Cardiac septum (tissue), 1 donor: Measurements from ENCODE around the gene NSD1. TPM values are rescaled to one million over a fixed set of nuclear protein-coding genes. Genes with fewer than 3 reads are reported as not detected.
"Not testable (repeated sequence)": the region's sequence is repeated elsewhere in the genome, so short reads cannot be mapped to it uniquely, and the experiment has no call there.

Experiments
- DNase-seq: peaks from one replicate; pipeline ENCODE4 v3.0.0-alpha.2; 2020; ENCODE audit warnings: low spot score
- intact Hi-C: fragments of 100-400 bp; cut with DNase I; formaldehyde crosslinking; loops from one replicate; pipeline ENCODE4 v1.14.0; 2022
- total RNA-seq: library from RNA; stranded (reverse); fragmentation: NEBNext Ultra II Directional; extraction: Animal tissue kit (Norgen Biotek cat#: 25700); gene quantifications from one replicate; pipeline ENCODE4 v1.2.1, GENCODE V29; 2021
- donor health status: DM: no; HTN: no; CAD: no.

Gene NSD1
- total RNA-seq, 1 donor from 2014 or later, result 53.9 TPM

DNA sequence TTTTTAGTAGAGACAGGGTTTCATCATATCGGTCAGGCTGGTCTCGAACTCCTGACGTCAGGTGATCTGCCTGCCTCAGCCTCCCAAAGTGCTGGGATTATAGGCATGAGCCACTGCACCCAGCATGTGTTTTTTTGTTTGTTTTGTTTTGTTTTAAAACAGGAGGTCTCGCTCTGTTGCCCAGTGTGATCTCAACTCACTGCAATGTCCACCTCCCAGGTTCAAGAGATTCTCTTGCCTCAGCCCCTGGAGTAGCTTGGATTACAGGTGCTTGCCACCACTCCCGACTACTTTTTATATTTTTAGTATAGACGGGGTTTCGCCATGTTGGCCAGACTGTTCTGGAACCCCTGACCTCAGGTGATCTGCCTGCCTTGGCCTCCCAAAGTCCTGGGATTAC lies 125.1 kb downstream of the NSD1 start:
- intact Hi-C loops, DNase-seq: not testable (repeated sequence)

DNA sequence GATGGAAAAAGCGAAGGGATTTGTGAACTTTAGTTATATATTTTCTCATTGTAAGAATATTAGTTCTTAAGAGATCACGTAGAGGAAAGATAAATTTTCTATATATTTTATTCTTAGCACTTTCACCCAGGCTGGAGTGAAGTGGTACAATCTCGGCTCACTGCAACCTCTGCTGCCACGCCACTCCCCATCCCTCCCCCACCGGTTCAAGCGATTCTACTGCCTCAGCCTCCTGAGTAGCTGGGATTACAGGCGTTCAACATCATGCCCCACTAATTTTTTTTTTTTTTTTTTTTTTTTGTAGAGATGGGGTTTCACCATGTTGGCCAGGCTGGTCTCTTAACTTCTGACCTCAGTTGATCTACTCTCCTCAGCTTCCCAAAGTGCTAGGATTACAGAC lies 127.4 kb downstream of the NSD1 start:
- DNase-seq, result no peak
- intact Hi-C loops, result no loop called here

DNA sequence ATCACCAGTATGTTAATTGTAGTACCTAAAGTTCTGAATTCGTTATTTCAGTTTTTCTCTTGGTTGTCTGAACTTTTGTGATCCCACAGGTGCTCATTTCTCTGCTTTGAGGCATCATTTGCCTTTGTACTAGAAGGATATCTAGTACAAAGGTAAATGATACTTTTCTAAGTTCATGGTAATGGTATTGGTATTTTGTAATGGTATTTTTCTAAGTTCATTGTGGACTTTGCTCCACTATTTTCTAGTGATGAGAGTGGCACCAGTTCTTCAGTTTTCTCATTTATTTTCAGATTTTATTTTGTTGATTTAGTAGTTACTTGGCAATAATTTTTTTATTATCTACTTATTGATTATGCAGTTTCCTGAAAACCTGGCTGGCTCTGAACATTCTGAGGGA lies 127.9 kb downstream of the NSD1 start:
- intact Hi-C loops, result no loop called here
- no peak for DNase-seq

DNA sequence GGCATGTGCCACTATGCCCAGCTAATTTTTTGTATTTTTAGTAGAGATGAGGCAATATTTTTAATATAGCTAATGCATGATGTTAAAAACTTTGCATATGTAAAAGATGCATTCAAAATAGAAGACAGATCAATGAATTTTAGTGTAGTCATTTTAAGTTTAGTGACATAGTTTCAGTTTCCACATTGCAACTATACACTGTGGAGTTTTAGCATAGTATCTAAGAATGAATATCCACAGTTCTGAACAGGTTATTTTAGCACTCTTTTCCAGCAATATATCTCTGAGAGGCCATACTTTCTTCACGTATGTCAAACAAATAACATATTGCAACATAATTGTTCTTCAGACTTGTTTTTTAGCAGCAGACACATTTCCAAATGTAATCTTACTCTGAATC lies 130.6 kb downstream of the NSD1 start:
- DNase-seq, result no peak
- intact Hi-C loops, result no loop called here

DNA sequence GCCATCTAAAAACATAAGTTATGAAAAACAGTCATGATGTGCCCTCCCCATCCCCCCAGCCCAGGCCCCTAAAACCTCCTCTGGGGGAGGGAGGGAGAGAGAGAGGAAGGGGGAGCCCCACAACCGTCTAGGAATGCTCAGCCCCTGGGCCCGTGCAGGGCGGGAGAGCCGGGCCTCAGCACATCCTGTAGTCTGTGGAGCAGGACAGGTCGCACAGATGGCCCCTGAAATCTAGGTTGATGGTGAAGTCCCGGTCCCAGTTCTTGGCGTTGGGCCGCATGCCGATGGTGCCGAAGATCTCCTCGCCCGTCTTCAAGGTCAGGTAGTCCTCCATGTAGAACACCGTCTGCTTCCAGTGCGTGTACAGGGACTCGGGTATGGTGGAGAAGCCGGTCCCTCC lies 131.8 kb downstream of the NSD1 start:
- intact Hi-C loops, result no loop called here
- DNase-seq, result no peak

DNA sequence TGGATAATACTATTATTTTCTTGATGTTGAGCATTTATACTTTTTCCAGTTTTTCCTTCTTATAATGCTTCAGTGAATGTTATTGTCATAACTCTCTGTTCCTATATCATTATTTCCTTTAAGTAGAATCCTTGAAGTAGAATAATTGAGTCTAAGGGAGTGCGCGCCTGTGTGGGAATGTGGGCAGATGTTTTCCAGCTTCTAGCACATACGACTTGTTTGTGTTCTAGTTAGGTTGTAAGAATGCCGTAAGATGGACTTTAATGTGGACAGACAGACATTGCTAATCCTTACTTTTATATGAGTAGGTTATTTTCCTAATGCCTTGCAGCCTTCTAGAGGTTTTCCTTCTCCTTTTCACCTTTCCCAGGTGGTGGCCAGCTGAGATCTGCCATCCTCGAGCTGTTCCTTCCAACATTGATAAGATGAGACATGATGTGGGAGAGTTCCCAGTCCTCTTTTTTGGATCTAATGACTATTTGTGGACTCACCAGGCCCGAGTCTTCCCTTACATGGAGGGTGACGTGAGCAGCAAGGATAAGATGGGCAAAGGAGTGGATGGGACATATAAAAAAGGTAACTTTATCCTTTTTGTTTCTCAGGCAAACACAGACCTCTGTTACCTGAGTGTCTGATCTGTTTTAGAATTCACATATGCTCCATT lies 135.8 kb downstream of the NSD1 start:
- intact Hi-C loops, result no loop called here
- no peak for DNase-seq

DNA sequence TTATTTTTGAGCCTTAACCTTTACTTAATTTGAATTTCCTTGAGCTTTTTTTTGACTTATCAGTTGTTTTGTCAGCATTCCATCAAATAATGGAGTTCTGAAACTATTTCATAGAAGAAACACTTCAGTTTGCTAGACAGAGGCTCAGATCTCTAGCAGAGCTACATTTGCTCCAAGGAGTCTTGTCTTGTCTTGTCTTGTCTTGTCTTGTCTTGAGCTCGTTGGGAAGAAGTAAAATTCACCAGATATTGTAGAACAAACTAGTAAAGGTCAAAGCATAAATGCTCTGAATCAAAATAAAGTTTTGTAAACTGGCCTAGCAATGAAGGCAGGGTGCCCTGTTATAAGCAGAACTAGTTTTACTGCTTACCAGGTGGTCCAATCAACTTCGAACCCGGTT lies 136.4 kb downstream of the NSD1 start:
- intact Hi-C loops, result no loop called here

DNA sequence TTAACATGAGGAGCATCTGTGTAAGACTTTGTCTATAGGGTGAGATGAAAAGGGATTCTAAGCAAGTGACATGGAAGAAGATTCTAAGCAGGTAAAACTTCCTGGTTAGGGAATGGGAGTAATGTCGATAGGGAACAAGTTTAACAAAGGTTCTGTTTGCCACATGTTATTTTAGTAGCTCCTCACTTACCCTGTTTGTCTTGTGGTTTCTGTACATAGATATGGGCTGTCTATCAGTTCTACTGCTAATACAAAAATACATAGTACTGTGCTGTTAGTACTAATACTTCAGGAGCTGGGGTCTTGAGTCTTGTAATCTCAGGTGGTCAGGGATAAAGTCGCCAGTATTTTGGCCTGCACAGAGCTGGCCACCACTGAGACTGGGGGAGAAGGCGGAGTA lies 137.1 kb downstream of the NSD1 start:
- no peak for DNase-seq
- intact Hi-C loops, result no loop called here

More for the DNA sequence above, 136.4 kb downstream of the NSD1 start:
- DNase-seq, result no peak

DNA sequence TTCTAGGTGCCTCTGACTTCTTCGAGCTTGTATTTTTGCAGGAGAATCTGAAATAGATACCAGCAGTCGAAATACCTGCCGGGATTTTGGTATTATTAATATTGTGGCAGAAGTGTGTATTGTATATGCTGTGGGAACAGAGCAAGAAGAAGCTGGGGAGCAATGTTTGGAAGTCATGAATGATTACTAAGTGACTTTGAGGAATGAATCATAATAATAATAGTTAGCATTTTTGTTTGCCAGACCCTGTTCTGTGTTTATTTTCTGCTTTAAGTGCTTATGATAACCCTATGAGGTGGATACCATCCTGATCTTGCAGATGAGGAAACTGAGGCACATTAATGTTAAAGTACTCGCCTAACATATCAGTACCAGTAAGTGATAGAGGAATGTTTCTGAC lies 137.5 kb downstream of the NSD1 start:
- intact Hi-C loops, result no loop called here
- no peak for DNase-seq

DNA sequence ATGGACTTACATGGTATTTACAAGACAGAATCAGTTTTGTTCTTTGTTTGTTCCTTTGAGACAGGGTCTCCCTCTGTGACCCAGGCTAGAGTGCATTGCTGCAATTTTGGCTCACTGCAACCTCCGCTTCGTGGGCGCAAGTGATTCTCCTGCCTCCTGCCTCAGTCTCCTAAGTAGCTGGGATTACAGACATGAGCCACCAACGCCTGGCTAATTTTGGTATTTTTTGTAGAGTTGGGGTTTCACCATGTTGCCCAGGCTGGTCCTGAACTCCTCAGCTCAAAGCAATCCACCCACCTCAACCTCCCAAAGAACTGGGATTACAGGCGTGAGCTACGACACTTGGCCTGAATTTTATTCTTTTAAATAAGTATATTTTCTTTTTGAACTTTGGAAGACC lies 142.3 kb downstream of the NSD1 start:
- intact Hi-C loops, result no loop called here
- no peak for DNase-seq

DNA sequence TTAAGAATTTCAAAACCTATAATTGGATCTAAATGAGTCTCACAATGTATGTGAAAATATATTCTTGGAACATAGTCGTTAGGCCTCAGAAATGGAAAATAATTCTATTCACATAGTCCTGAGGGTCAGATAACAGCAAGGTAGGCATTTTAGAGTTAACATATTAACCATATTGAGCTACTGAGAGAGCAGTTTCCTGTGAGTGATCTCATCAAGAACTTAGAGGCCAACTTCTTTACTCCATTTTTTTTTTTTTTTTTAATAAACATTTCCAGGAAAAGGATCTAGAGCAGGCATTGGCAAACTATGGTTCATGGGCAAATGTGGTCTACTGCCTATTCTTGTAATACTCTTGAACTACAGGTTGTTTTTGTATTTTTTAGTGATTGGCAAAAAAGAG lies 143.3 kb downstream of the NSD1 start:
- intact Hi-C loops, result no loop called here

DNA sequence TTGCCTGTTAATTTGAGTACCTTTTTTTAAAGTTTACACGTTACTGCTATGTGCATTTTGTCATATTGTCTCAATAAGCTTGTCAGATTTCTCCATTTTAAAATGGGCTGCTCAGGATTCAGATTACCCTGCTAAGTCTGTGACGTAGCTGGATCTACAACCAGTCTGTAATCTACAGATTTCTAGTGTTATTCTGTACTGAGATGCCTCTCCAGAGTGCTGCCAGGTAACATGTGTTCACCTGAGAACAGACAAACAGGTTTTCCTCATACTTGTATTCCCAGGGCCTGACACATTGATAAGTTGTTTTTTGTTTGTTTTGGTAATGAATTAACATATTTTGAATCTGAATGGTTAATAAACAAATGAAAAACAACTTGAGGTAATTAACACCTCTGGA lies 154.6 kb downstream of the NSD1 start:
- no peak for DNase-seq
- intact Hi-C loops, result no loop called here

More for the DNA sequence above, 143.3 kb downstream of the NSD1 start:
- DNase-seq, result no peak

DNA sequence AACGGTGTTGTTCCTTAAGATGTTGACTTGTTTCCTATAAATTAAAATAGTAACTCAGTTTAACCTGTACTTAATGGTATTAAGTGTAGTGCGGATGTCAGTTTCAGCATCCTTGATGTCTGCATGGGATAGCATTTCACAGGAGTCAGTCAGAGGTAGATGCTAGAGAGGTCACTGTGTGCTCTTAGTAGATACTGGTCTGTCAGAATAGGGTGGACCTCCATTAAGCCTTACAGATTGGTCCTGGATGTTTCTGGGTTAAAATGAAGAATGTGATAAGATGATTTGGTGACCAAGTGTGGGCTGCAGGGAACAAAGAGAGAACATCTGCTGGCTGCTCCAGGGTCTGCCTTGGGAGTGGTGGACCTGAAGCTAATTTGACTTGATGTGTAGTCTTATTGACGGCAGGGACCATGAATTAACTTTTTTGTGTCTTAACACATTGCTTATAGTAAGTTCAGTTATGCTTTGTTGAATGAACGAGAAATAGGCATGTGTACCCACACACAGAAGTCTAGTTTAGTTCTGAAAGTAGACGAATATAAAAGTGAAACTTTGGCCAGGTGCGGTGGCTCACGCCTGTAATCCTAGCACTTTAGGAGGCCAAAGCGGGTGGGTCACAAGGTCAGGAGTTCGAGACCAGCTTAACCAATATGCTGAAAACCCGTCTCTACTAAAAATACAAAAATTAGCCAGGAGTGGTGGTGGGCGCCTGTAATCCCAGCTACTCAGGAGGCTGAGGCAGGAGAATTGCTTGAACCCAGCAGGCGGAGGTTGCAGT lies 157.4 kb downstream of the NSD1 start:
- intact Hi-C loops, result no loop called here
- DNase-seq, result no peak

DNA sequence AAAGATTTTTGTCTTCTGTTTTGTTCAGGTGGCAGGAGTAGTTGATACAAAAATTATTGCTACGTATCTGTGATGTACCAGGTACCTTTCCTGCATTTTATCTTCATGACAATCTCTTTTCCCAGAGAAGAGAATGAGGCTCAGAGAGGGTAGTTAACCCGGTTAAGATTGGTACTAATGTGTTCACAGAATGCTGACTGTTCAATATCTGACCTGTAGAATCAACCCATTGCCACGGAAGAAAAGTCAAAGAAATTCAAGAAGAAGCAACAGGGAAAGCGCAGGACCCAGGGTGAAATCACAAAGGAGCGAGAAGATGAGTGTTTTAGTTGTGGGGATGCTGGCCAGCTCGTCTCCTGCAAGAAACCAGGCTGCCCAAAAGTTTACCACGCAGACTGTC lies 158.2 kb downstream of the NSD1 start:
- intact Hi-C loops, result no loop called here
- no peak for DNase-seq

DNA sequence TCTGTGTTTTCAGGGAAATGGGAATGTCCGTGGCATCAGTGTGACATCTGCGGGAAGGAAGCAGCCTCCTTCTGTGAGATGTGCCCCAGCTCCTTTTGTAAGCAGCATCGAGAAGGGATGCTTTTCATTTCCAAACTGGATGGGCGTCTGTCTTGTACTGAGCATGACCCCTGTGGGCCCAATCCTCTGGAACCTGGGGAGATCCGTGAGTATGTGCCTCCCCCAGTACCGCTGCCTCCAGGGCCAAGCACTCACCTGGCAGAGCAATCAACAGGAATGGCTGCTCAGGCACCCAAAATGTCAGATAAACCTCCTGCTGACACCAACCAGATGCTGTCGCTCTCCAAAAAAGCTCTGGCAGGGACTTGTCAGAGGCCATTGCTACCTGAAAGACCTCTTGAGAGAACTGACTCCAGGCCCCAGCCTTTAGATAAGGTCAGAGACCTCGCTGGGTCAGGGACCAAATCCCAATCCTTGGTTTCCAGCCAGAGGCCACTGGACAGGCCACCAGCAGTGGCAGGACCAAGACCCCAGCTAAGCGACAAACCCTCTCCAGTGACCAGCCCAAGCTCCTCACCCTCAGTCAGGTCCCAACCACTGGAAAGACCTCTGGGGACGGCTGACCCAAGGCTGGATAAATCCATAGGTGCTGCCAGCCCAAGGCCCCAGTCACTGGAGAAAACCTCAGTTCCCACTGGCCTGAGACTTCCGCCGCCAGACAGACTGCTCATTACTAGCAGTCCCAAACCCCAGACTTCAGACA lies 160.4 kb downstream of the NSD1 start:
- DNase-seq, result no peak
- intact Hi-C loops, result no loop called here

DNA sequence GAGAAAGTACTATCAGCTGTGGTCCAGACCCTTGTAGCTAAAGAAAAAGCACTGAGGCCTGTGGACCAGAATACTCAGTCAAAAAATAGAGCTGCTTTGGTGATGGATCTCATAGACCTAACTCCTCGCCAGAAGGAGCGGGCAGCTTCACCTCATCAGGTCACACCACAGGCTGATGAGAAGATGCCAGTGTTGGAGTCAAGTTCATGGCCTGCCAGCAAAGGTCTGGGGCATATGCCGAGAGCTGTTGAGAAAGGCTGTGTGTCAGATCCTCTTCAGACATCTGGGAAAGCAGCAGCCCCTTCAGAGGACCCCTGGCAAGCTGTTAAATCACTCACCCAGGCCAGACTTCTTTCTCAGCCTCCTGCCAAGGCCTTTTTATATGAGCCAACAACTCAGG lies 161.1 kb downstream of the NSD1 start:
- intact Hi-C loops, result no loop called here
- no peak for DNase-seq

DNA sequence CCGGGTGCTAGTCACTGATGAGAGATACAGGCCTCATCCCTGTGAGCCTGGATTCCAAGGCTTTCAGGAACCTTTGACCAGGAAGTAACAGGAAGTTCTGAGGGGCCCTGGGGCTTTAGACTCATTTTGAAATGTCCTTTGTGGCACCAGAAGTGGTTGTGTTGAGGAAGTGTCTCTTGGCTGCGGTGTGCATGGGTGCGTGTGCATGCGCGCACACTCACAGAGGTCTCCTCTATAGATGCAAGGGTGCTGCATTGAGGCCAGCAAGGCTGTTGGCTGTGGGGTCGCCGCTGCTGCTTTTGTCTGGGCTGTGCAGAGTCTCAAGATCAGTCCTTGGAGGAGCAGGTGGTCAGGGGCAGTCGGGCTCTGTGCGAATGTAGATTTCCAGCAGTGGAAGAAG lies 162.4 kb downstream of the NSD1 start:
- DNase-seq, result no peak
- intact Hi-C loops, result no loop called here

DNA sequence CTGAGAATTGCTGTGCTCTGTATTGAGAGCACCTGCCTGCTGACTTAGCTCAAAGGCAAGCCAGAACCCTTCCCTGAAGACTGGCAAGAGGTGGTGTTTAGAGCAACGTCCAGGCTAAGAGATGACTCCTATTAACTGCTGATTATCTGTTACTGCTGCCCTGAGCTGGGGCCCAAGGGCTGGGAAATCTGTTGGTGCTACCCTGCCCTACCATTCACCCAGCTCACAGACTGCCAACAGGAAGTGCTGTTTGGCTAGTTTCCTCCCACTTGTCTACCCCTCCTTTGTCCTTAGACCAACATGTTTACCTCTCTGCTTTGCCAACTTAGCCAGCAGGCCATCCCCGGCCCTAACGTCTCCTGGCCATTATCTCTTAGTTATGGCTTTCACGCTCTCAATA lies 163.0 kb downstream of the NSD1 start:
- DNase-seq, result no peak
- intact Hi-C loops, result no loop called here

DNA sequence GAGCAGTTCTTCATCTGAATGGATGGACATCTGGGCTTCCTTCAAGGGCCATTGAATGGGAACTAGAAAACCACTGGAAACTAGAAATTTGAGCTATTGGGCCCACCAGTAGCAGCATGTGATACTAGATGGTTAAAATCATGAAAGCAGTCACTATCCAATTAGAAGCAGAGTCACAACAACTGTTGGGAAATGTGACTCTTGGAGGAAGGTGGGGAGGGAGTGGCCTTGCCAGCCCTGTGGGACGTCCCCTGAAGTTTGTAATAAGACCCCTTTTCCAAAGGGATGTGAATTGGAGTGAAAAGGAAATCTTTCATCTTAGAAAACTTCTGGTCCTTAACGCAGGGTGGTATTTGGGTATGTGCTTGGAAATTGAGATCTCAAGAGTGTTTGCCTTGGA lies 164.3 kb downstream of the NSD1 start:
- intact Hi-C loops, result no loop called here
- no peak for DNase-seq

DNA sequence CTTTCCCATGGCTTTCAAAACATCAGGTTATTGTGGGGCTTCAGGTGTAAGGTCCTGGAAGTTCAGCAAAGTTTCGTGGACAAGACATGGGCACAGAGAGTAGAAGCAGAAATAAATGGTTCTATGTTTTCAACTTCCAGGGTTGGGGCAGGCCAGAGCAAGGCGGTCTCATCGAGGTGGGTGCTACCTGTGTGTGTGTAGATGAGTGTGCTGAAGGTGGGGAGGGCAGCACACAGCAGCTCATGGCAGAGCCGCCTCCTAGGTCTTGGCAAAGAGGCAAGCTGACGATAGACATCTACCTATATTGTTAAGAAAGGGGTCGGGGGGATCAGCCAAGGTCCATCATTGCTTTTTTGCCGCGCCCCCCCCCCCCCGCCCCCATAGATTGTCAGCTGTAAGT lies 166.1 kb downstream of the NSD1 start:
- intact Hi-C loops, result loop anchor here (5.0 kb wide), 2 partner anchors 167 to 187 kb away; partner anchors contain the start of gene NSD1
- no peak for DNase-seq
